Stimulated activated CD8-positive, alpha-beta memory T cell treated with anti-CD3 and anti-CD28 coated beads, Interleukin-4, amount 100 ng/mL, for 4 hours (primary cell): ENCODE results near the gene SIL1.
"Not testable (repeated sequence)": the region's sequence is repeated elsewhere in the genome, so short reads cannot be mapped to it uniquely, and the experiment has no call there.

Experiments
- DNase-seq, 2 donors: peaks; one replicate each; pipeline ENCODE4 v3.0.0-alpha.2; 2020; ENCODE audit warnings: low read depth in 2 of 2, low spot score in 1 of 2

SIL1 gene

GRCh38 chr5:139204196-139204595 is 6.0 kb upstream of the SIL1 start:
- DNase-seq: no peak

DNA sequence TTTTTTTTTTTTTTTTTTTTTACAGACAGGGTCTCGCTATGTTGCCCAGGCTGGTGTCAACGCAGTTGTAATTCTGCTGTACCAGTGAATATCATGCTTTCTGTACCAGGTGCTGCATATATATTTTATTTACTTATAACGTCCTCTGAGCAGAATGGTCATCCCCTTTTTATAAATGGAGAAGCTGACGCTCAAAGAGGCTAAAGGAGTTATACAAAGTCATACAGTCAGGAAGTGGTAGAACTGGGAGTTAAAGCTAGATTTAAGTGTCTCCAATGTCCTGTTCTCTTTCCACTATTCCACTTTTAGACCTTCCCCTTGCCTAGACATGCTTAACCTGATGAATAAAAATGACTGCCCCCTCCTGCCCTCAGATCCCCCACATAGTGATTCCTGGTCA is 1.2 kb upstream of the SIL1 start:
- no peak for DNase-seq

GRCh38 chr5:139196296-139196956 is 1.7 kb downstream of the SIL1 start:
- no peak for DNase-seq

DNA sequence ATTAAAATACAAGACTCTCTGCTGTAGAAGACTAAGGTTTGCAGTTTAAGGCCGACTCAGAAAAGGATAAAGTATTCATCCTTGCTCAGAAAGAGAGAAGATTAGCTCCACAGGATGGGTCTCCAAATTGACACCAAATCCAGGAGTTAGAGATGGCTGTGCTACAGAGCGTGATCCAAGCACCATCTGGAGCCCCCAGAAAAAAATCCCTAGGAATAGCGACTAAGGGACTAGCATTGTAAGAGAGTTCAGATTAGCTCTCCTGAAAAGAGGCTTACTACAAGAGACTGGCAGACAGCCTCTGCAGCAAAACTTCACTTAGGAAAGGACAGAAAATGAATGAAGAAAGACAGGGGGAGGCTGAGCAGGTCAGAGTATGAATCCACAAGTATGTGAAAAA is 3.7 kb downstream of the SIL1 start:
- no peak for DNase-seq

- no peak for DNase-seq
These were observed 4.2 kb downstream of the SIL1 start for GRCh38 chr5:139193928-139194327.

DNA sequence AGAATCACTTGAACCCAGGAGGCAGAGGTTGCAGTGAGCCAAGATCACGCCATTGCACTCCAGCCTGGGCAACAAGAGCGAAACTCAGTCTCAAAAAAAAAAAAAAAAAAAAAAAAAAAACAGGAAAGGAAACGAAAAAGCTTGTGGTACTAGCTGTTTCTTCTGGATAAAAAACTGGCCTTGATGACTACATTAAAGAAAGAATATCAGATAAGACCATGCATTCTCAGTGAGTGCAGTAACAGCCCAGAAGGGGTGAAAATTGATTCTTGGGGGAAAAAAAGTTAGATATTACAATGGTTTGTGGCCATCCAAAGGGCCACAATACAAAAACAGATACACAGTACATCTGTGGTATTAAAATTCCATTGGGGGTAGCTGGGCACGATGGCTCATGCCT is 5.3 kb downstream of the SIL1 start:
- DNase-seq: not testable (repeated sequence)

- not testable (repeated sequence) for DNase-seq
These were observed 6.2 kb downstream of the SIL1 start for GRCh38 chr5:139191954-139192353.

DNA sequence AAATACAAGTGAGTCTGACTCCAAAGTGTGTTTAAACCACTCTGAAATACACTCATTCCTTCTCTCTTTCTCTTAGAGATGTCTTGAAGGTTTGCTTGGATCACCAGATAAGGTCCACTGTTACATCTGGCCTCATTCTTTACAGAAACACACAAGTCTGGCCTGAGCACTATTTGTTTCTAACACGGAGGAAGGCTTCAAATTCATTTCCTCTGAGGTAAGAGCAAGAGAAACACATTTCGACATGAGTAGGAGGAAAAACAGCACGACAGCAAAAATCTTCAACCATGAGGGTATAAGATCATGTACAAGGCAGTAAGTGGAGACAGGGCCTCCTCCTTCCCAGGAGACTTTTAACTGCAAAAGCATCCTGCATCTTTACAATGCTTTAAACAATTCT is 8.0 kb downstream of the SIL1 start:
- no peak for DNase-seq

- DNase-seq: no peak
These were observed 9.5 kb downstream of the SIL1 start for GRCh38 chr5:139188558-139189270.

DNA sequence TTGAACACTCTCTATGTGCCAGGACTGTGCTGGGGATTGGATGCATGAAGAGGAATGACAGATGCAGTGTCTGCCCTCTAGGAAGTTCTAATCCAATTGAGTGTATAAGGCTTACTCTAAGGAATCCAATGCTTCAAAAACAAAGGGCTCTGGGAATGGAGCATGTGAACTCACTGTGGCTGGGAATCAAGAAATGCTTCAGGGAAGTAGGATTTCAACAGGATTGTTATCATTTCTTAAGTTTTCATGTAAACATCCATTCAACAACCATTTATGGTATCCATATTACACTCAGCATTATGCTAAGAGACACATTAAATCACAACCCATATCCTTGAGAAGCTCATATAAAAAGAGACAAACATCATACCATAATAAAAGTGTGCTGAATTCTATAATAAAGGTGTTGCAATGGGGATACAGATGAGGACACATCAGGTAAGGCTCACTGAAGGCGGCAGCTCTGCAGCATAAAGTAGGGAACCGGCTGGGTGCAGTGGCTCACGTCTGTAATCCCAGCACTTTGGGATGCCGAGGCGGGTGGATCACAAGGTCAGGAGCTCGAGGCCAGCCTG is 11.3 kb downstream of the SIL1 start:
- DNase-seq: no peak

DNA sequence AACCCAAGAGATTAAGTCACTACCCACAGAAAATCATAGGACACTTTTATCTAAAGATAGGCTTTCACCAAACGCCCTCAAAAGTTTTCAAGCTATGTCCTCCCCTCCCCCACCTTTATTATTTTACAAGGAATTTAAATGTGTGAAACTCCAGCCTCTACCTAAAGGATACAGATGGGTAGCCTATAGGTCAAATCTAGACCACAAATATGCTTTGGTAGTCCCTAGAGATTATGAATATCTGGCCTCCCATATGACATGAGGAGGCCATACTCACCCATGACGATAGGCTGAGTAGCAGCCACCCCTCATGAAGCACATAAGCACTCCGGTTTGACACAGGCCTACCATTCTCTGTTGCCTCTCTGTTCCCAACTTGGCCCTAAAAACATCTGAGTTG is 11.9 kb downstream of the SIL1 start:
- DNase-seq: no peak

GRCh38 chr5:139185589-139185988 is 12.6 kb downstream of the SIL1 start:
- DNase-seq: no peak

DNA sequence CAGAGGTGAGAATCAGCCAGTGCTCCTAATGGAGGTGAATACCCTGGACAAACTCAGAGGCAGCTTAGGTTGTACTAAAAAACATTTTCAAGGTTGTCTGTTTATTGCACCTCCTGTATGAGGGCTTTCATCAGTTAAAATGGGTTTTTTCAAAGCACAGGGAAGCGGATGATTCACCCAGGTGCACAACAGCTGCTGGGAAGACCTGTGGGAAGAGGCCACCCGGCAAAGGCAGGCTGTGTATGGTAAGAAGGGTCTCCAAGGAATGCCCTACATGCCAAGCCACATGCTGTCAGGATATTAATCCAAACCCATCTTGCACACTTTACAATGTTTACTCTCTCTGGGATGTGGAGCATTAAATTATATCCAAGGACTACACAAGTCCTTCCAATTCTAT is 14.7 kb downstream of the SIL1 start:
- DNase-seq: no peak

- no peak for DNase-seq
These were observed 15.5 kb downstream of the SIL1 start for GRCh38 chr5:139182528-139183296.

- no peak for DNase-seq
These were observed 16.2 kb downstream of the SIL1 start for GRCh38 chr5:139181835-139182452.

GRCh38 chr5:139181322-139181730 is 16.8 kb downstream of the SIL1 start:
- no peak for DNase-seq

- DNase-seq: no peak
These were observed 17.3 kb downstream of the SIL1 start for GRCh38 chr5:139180850-139181249.

DNA sequence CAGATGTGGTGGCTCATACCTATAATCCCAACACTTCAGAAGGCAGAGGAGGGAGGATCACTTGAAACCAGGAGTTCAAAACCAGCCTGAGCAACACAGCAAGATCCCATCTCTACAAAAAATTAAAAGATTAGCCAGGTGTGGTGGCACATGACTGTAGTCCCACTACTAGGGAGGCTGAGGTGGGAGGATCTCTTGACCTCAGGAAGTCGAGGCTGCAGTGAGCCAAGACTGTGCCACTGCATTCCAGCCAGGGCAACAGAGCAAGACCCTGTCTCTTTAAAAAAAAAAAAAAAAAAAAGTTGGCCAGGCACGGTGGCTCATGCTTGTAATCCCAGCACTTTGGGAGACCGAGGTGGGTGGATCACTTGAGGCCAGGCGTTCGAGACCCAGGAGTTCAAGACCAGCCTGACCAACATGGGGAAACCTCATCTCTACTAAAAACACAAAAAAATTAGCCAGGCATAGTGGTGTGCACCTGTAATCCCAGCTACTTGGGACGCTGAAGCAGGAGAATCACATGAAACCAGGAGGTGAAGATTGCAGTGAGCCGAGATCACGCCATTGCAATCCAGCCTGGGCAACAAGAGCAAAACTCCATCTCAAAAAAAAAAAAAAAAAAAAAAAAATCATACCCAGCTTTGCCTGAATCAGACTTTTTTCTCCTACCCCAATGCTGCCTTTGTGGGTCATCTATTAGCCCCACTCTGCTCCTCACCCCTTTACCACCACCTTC is 18.2 kb downstream of the SIL1 start:
- not testable (repeated sequence) for DNase-seq

DNA sequence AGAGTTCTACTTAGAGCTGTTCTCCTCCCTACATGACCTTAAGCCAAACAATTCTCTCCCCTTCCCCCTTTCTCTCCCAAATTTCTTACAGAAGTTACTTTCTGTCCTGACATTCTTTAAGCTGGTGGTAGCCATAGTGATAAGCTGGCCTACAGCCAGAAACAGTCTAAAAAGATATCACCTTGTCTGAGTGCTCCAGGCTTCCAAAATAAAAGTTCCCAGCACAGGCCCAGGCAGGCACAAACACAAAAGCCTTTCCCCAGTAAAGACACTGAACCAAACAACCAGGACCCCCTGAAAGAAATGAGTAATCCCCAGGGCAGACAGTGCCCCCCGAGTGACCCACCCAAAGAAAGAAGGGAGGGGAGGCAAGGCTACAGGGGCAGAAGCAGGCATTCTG is 19.2 kb downstream of the SIL1 start:
- no peak for DNase-seq

DNA sequence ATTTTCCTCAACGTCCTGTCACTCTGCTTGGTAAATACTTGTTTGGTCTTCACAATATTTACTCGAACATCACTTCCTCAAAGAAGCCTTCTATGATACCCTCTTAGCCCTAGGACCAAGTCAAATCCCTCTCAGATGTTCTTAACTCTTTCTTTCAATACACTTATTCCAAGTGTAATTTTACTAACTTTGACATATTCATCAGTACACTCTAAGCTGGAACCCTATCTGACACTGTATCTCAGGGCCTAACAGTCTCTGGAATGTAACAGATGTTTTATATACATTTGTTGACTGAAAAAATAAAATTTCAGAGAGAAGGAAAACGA is 19.6 kb downstream of the SIL1 start:
- DNase-seq: no peak
